OCI-LY1 (cell line): ENCODE results near the gene TNFSF9.
"Not testable (repeated sequence)": the region's sequence is repeated elsewhere in the genome, so short reads cannot be mapped to it uniquely, and the experiment has no call there.

Experiments used
- H2AFZ ChIP-seq: fragments of 200-600 bp; sonication (generic), shearing (Covaris generic); 2 replicates; pipeline ENCODE4 v1.6.0; 2014; ENCODE audit warnings: antibody characterized with exemption, mild to moderate bottlenecking, low read length
- H3F3A ChIP-seq: fragments of 200-600 bp; sonication (generic), shearing (Covaris generic); 2 replicates; pipeline ENCODE4 v1.6.0; 2014; ENCODE audit warnings: mild to moderate bottlenecking, antibody characterized with exemption, low read length, moderate library complexity; ENCODE audit not compliant: insufficient read depth
- H3K27ac ChIP-seq: fragments of 200-600 bp; sonication (generic); 2 replicates; pipeline ENCODE4 v1.5.1; 2014; ENCODE audit warnings: low read length, mixed run types, mild to moderate bottlenecking, low read depth; ENCODE audit not compliant: poor library complexity, severe bottlenecking
- H3K27me3 ChIP-seq: fragments of 200-600 bp; sonication (generic); 2 replicates; pipeline ENCODE4 v1.6.0; 2014; ENCODE audit warnings: antibody characterized with exemption, mild to moderate bottlenecking, low read length, moderate library complexity; ENCODE audit not compliant: insufficient read depth
- H3K36me3 ChIP-seq: fragments of 200-600 bp; sonication (generic); 2 replicates; pipeline ENCODE4 v1.6.1; 2014; ENCODE audit warnings: mild to moderate bottlenecking, antibody characterized with exemption, low read length, moderate library complexity, mixed read lengths; ENCODE audit not compliant: insufficient read depth
- H3K4me1 ChIP-seq: fragments of 200-600 bp; sonication (generic); 2 replicates; pipeline ENCODE4 v1.5.1; 2014; ENCODE audit warnings: mild to moderate bottlenecking, low read length, moderate library complexity; ENCODE audit not compliant: insufficient read depth, severe bottlenecking
- H3K4me2 ChIP-seq: fragments of 200-600 bp; sonication (generic), shearing (Covaris generic); 2 replicates; pipeline ENCODE4 v1.6.1; 2014; ENCODE audit warnings: low read length
- H3K4me3 ChIP-seq: fragments of 200-600 bp; sonication (generic); 2 replicates; pipeline ENCODE4 v1.5.1; 2014; ENCODE audit warnings: low read length, low read depth, mild to moderate bottlenecking, mixed read lengths; ENCODE audit not compliant: poor library complexity, severe bottlenecking
- H3K79me2 ChIP-seq: fragments of 200-600 bp; shearing (Covaris generic); 2 replicates; pipeline ENCODE4 v1.6.1; 2016; ENCODE audit warnings: mixed run types, low read length, mixed read lengths; ENCODE audit not compliant: insufficient read depth
- H3K9ac ChIP-seq: fragments of 200-600 bp; sonication (generic), shearing (Covaris generic); 2 replicates; pipeline ENCODE4 v1.6.1; 2014; ENCODE audit warnings: mild to moderate bottlenecking, low read length, mixed read lengths
- H3K9me2 ChIP-seq: fragments of 200-600 bp; sonication (generic), shearing (Covaris generic); 2 replicates; pipeline ENCODE4 v1.6.1; 2014; ENCODE audit warnings: low read depth, mild to moderate bottlenecking, low read length, mixed read lengths
- H3K9me3 ChIP-seq: fragments of 200-600 bp; shearing (Covaris generic); 2 replicates; pipeline ENCODE4 v1.6.1; 2014; ENCODE audit warnings: low read length, mixed read lengths
- H4K20me1 ChIP-seq: fragments of 200-600 bp; sonication (generic), shearing (Covaris generic); 2 replicates; pipeline ENCODE4 v1.6.0; 2016; ENCODE audit warnings: mild to moderate bottlenecking, low read length; ENCODE audit not compliant: insufficient read depth
- EZH2 ChIP-seq: fragments of 200-600 bp; sonication (generic), shearing (Covaris generic); IDR thresholded peaks from 2 replicates; pipeline ENCODE4 v1.8.0; 2017; ENCODE audit warnings: borderline replicate concordance, mixed run types, mild to moderate bottlenecking, antibody characterized with exemption, low read length, moderate library complexity, mixed read lengths
- TF ChIP-seq, protein P1 (sequence below): fragments of 200-600 bp; sonication (generic), shearing (Covaris generic); IDR thresholded peaks from 2 replicates; pipeline ENCODE4 v1.5.1; 2017; ENCODE audit warnings: mild to moderate bottlenecking, antibody characterized with exemption, low read length, moderate library complexity, mixed read lengths

TNFSF9 gene

DNA sequence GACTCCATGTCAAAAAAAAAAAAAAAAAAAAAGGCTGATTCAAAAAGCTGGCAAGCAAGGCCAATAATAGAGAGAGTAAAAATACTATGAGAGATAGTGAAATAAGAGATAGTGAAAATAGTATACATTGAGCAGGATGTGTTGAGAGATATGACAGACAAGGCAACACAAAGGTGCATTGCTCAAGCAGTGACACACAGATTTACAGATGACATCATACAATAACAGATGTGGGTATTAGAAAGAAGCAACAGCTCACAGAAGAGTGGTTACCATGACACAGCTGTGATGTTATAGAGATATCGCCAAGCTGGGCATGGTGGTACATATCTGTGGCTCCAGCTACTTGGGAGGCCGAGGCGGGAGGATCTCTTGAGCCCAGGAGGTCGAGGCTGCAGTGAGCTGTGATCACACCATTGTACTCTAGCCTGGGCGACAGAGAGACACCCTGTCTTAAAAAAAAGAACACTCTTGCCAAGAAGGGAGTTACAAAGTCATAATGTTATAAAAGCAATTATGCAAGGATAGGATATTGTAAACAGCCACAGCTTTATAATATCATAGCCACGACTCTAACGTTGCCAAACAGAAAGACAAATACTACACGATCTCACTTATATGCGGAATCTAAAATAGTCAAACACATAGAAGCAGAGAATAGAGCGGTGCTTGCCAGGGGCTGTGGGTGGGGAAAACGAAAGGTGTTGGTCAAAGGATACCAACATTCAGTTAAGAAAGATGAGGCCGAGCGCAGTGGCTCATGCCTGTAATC, 10.3 kb downstream of the TNFSF9 start:
- Histone ChIP-seq H3K27ac (no peak overlapping the region), H3K9me3 (peaks cover 1% of the 10 kb centered on the region; the same call in 1 of the 2 replicates), H3F3A (no peaks in the 10 kb centered on the region; the same call in 1 of the 2 replicates), H4K20me1 (no peaks in the 10 kb centered on the region), H3K9me2 (no peaks in the 10 kb centered on the region), H3K4me2 (no peak overlapping the region), H3K9ac (no peak overlapping the region), H3K79me2 (no peaks in the 10 kb centered on the region), H3K4me1 (peaks cover 34% of the 10 kb centered on the region), H3K36me3 (peaks cover 16% of the 10 kb centered on the region), H3K27me3 (no peaks in the 10 kb centered on the region), H2AFZ (no peak overlapping the region), H3K4me3 (no peak overlapping the region)
- no peak for TF ChIP-seq EZH2
- TF ChIP-seq, protein P1, sequence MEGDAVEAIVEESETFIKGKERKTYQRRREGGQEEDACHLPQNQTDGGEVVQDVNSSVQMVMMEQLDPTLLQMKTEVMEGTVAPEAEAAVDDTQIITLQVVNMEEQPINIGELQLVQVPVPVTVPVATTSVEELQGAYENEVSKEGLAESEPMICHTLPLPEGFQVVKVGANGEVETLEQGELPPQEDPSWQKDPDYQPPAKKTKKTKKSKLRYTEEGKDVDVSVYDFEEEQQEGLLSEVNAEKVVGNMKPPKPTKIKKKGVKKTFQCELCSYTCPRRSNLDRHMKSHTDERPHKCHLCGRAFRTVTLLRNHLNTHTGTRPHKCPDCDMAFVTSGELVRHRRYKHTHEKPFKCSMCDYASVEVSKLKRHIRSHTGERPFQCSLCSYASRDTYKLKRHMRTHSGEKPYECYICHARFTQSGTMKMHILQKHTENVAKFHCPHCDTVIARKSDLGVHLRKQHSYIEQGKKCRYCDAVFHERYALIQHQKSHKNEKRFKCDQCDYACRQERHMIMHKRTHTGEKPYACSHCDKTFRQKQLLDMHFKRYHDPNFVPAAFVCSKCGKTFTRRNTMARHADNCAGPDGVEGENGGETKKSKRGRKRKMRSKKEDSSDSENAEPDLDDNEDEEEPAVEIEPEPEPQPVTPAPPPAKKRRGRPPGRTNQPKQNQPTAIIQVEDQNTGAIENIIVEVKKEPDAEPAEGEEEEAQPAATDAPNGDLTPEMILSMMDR: no peak

DNA sequence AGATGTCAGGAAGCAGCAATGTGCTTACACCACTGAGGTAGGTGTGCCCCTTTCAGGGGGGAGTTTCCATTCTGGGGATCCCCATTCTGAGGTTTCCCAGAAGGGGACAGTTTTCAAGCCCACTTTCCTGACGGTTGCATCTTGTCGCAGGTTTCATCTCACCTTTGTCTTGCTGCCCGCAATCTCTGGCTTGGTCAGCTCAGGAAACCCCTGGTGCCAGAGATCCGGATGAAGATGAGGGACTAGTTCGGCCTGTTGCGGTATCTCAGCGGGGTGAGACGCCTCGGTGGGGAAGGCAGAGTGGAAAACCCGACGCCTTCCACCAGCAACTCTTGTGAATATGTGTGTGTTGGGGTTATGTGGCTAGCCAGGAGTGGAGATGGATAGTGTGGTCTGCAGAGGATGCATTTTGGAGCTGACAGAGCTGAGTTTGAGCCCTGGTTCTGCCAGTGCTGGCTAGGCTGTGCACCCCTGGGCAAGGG, 13.1 kb downstream of the TNFSF9 start:
- no peak overlapping the region for H2AFZ ChIP-seq
- H3K27ac ChIP-seq: no peak overlapping the region
- H3K27me3 ChIP-seq: no peaks in the 10 kb centered on the region

DNA sequence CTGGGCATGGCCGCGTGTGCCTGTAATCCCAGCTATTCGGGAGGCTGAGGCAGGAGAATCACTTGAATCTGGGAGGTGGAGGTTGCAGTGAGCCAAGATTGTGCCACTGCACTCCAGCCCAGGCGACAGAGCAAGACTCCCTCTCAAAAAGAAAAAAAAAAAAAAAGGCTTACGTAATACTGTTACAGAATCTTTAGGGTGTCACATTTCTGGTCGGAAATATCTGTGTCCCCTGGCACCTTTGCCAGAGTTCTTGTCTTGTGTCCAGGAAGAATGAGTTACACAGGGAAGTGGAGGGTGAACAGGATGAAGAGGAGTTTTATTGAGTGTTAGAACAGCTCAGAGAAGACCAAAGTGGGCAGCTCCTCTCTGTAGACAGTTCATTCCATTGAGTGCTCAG, 19.9 kb downstream of the TNFSF9 start:
- not testable (repeated sequence) for H3K36me3 ChIP-seq, H3K79me2 ChIP-seq, H3K9ac ChIP-seq, H3K27ac ChIP-seq, H3K9me2 ChIP-seq, H4K20me1 ChIP-seq, H3K4me2 ChIP-seq, H3F3A ChIP-seq, H3K4me3 ChIP-seq, H3K27me3 ChIP-seq, H2AFZ ChIP-seq
- Histone ChIP-seq H3K4me1 (peaks cover 17% of the 10 kb centered on the region), H3K9me3 (peaks cover 19% of the 10 kb centered on the region)

More for the DNA sequence above, 13.1 kb downstream of the TNFSF9 start:
- H3K36me3 ChIP-seq: no peaks in the 10 kb centered on the region
- peaks cover 7% of the 10 kb centered on the region for H3K4me1 ChIP-seq
- H4K20me1 ChIP-seq: no peaks in the 10 kb centered on the region
- H3K9me3 ChIP-seq: peaks cover 12% of the 10 kb centered on the region
- no peaks in the 10 kb centered on the region for H3F3A ChIP-seq
- H3K4me3 ChIP-seq: no peak overlapping the region
- H3K9me2 ChIP-seq: no peaks in the 10 kb centered on the region
- H3K79me2 ChIP-seq: no peaks in the 10 kb centered on the region
- no peak overlapping the region for H3K9ac ChIP-seq
- no peak for TF ChIP-seq EZH2
- TF ChIP-seq, protein P1: no peak
- no peak overlapping the region for H3K4me2 ChIP-seq

DNA sequence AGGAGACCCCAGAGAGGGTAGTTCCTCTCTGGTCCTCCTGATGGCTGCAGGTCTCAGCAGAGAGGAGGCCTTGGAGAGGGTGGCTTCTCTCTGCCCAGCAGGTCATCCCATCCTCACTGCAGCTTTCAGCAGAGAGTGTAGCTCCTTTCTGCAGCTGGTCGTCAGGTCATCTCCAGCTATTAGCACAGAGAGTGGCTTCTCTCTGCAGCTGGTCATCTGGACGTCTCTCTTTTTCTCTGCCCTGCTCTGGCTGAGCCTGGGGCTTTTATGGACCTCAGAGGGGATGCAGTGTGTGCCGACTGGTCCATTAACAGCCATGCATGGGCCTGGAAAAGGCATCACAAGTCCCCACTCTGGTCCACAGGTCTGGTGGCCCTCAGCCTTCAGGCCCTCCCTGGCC, 20.3 kb downstream of the TNFSF9 start:
- H3K9ac ChIP-seq: no peak overlapping the region

More for the DNA sequence above, 20.3 kb downstream of the TNFSF9 start:
- peaks cover 17% of the 10 kb centered on the region for H3K4me1 ChIP-seq
- H3K9me3 ChIP-seq: peaks cover 18% of the 10 kb centered on the region
- no peak for TF ChIP-seq EZH2
- TF ChIP-seq, protein P1: no peak
- no peak overlapping the region for H3K4me3 ChIP-seq
- no peaks in the 10 kb centered on the region for H3K36me3 ChIP-seq
- H3K27me3 ChIP-seq: no peaks in the 10 kb centered on the region
- no peaks in the 10 kb centered on the region for H3F3A ChIP-seq
- H4K20me1 ChIP-seq: no peaks in the 10 kb centered on the region
- H3K79me2 ChIP-seq: no peaks in the 10 kb centered on the region
- no peak overlapping the region for H3K27ac ChIP-seq
- H3K9me2 ChIP-seq: no peaks in the 10 kb centered on the region
- no peak overlapping the region for H3K4me2 ChIP-seq
- H2AFZ ChIP-seq: no peak overlapping the region
